ENCODE data around the gene APOL5.

Gene APOL5

DNA sequence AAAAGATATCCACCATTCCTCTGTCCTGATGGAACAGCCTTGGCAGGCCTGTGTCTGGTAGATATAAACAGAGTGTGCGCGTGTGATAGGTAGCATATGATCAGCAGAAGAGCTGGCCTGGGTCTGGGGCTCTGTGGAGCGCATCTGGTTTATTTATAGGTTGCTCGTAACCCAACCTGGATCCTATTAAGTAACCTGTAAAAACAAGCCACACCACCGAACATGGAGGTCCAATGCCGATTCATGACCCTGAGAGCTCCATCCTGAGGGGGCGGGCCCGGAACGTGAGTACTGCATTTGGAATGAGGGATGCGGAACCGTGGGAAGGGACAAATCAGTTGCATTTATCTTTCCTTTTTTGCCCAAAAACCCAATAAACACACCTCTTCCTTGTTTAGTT is 31.9 kb upstream of the APOL5 start:
- peak overlapping the region; percentile 55 for H3K9ac ChIP-seq (ENCODE audit: low read length)
- no peaks in the 10 kb centered on the region for H3K36me3 ChIP-seq (ENCODE audit: low read length)
- no peaks in the 10 kb centered on the region for H3K9me2 ChIP-seq (replicated peaks; ENCODE audit: insufficient read depth, low read length)
- H4K20me1 ChIP-seq (ENCODE audit: low read depth, low read length) = no peaks in the 10 kb centered on the region
- H3K27me3 ChIP-seq (ENCODE audit: low read length) = no peaks in the 10 kb centered on the region
- H3F3A ChIP-seq (ENCODE audit: insufficient read depth) = peaks cover 32% of the 10 kb centered on the region
- H3K79me2 ChIP-seq (ENCODE audit: insufficient read depth, low read length) = no peaks in the 10 kb centered on the region
- peak overlapping the region; percentile 46 for H2AFZ ChIP-seq (ENCODE audit: low read depth, low read length, severe bottlenecking)
- peak overlapping the region; percentile 75 for H3K4me2 ChIP-seq (ENCODE audit: low read depth, low read length, poor library complexity, severe bottlenecking)
- peaks cover 7% of the 10 kb centered on the region; the same call in 1 of the 2 replicates for H3K9me3 ChIP-seq (ENCODE audit: insufficient read depth, low read length)
- H3K27ac ChIP-seq (ENCODE audit: low read depth, low read length) = peak overlapping the region; percentile 95
- no peak for TF ChIP-seq EZH2phosphoT487 (conservative IDR thresholded peaks at IDR 0.05; ENCODE audit: low read length)
- no peak for TF ChIP-seq CTCF (IDR thresholded peaks at IDR 0.05; ENCODE audit: insufficient read depth, low read length, poor library complexity, severe bottlenecking)
- peak overlapping the region; percentile 34 for H3K4me3 ChIP-seq (ENCODE audit: insufficient read depth, low read length, poor library complexity, severe bottlenecking)

DNA sequence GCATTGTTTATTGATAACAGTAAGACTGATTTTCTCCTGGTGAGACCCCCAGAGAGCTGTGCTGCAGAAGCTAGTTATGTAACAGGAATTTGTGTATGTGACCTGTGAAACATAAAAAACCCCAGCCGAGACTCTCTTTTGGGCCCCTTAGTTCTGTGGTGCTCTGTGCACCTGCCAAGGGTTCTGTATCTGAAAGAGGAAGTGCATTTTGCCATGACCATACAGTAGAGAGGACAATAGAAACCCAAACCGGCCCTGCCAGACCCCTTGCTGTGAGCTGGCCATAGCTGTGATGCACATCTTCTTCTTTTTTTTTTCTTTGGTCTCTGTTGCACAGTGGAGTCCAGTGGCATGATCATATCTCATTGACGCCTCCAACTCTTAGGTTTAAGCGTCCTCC is 31.4 kb upstream of the APOL5 start:
- Histone ChIP-seq H3K9me3 (ENCODE audit: insufficient read depth, low read length) (peaks cover 7% of the 10 kb centered on the region; the same call in 1 of the 2 replicates), H3K27ac (ENCODE audit: low read depth, low read length) (peak overlapping the region; percentile 95), H2AFZ (ENCODE audit: low read depth, low read length, severe bottlenecking) (peak overlapping the region; percentile 46), H3K27me3 (ENCODE audit: low read length) (no peaks in the 10 kb centered on the region), H3K36me3 (ENCODE audit: low read length) (no peaks in the 10 kb centered on the region), H4K20me1 (ENCODE audit: low read depth, low read length) (no peaks in the 10 kb centered on the region), H3K79me2 (ENCODE audit: insufficient read depth, low read length) (no peaks in the 10 kb centered on the region), H3K4me2 (ENCODE audit: low read depth, low read length, poor library complexity, severe bottlenecking) (peak overlapping the region; percentile 75), H3K9ac (ENCODE audit: low read length) (peak overlapping the region; percentile 55), H3K4me3 (ENCODE audit: insufficient read depth, low read length, poor library complexity, severe bottlenecking) (peak overlapping the region; percentile 34), H3K9me2 (replicated peaks; ENCODE audit: insufficient read depth, low read length) (no peaks in the 10 kb centered on the region), H3F3A (ENCODE audit: insufficient read depth) (peaks cover 32% of the 10 kb centered on the region)
- no peak for TF ChIP-seq CTCF (IDR thresholded peaks at IDR 0.05; ENCODE audit: insufficient read depth, low read length, poor library complexity, severe bottlenecking)
- TF ChIP-seq EZH2phosphoT487 (conservative IDR thresholded peaks at IDR 0.05; ENCODE audit: low read length) = no peak

- TF ChIP-seq EZH2phosphoT487 (conservative IDR thresholded peaks at IDR 0.05; ENCODE audit: low read length) (no peak), CTCF (IDR thresholded peaks at IDR 0.05; ENCODE audit: insufficient read depth, low read length, poor library complexity, severe bottlenecking) (no peak)
- Histone ChIP-seq H3K9me2 (replicated peaks; ENCODE audit: insufficient read depth, low read length) (no peaks in the 10 kb centered on the region), H3K4me2 (ENCODE audit: low read depth, low read length, poor library complexity, severe bottlenecking) (no peak overlapping the region), H3K9me3 (ENCODE audit: insufficient read depth, low read length) (no peaks in the 10 kb centered on the region), H2AFZ (ENCODE audit: low read depth, low read length, severe bottlenecking) (no peak overlapping the region), H3K27me3 (ENCODE audit: low read length) (no peaks in the 10 kb centered on the region), H3K79me2 (ENCODE audit: insufficient read depth, low read length) (no peaks in the 10 kb centered on the region), H3K4me3 (ENCODE audit: insufficient read depth, low read length, poor library complexity, severe bottlenecking) (no peak overlapping the region), H4K20me1 (ENCODE audit: low read depth, low read length) (no peaks in the 10 kb centered on the region), H3K27ac (ENCODE audit: low read depth, low read length) (peak overlapping the region; percentile 95; the same call in 1 of the 2 replicates), H3K36me3 (ENCODE audit: low read length) (no peaks in the 10 kb centered on the region), H3F3A (ENCODE audit: insufficient read depth) (peaks cover 32% of the 10 kb centered on the region), H3K9ac (ENCODE audit: low read length) (no peak overlapping the region)
These were observed 30.2 kb upstream of the APOL5 start for GRCh38 chr22:35687461-35687860.

All from SU-DHL-6 (cell line).